ENCODE measurements around the gene TGFA. TPM values are rescaled to one million over a fixed set of nuclear protein-coding genes. Genes with fewer than 3 reads are reported as not detected.

The TGFA gene
- total and polyA plus RNA-seq, 4 donors: 0.13 to 2.5 (median 1.6) TPM

- Histone ChIP-seq H3K27me3 (ENCODE audit: control insufficient read depth in 1 of 2, insufficient read depth in 2 of 2, low read length in 1 of 2) (no peaks in the 10 kb centered on the region), H3K4me3 (ENCODE audit: low read length in 2 of 2) (no peak overlapping the region), H3K4me1 (ENCODE audit: control insufficient read depth in 1 of 2, insufficient read depth in 2 of 2, low read length in 2 of 2) (no peaks in the 10 kb centered on the region), H3K36me3 (ENCODE audit: control insufficient read depth in 1 of 2, insufficient read depth in 2 of 2, low read length in 1 of 2) (no peaks in the 10 kb centered on the region), H3K9me3 (ENCODE audit: control insufficient read depth, low read length) (no peaks in the 10 kb centered on the region), H3K27ac (ENCODE audit: low read depth in 1 of 2, low read length in 2 of 2) (no peak overlapping the region)
- intact Hi-C loops (cut with DNase I): no loop called here
- DNase-seq (no peak), ATAC-seq (ENCODE audit: low FRiP score) (no peak)
- WGBS, 2 donors: 69 to 72% methylated on average over 14 of the region's 14 CpGs
Observed at GRCh38 chr2:70461981-70462876, 91.4 kb downstream of the TGFA start.

- ATAC-seq (ENCODE audit: low FRiP score) (no peak), DNase-seq (no peak)
- H3K27me3 ChIP-seq (ENCODE audit: control insufficient read depth in 1 of 2, insufficient read depth in 2 of 2, low read length in 1 of 2): no peaks in the 10 kb centered on the region
- 13 to 27% methylated on average over 4 of the region's 4 CpGs for WGBS, 2 donors
- no peaks in the 10 kb centered on the region for H3K4me1 ChIP-seq (ENCODE audit: control insufficient read depth in 1 of 2, insufficient read depth in 2 of 2, low read length in 2 of 2)
- H3K9me3 ChIP-seq (ENCODE audit: control insufficient read depth, low read length): no peaks in the 10 kb centered on the region
- intact Hi-C loops (cut with DNase I): no loop called here
- no peak overlapping the region for H3K4me3 ChIP-seq (ENCODE audit: low read length in 2 of 2)
- H3K27ac ChIP-seq (ENCODE audit: low read depth in 1 of 2, low read length in 2 of 2): no peak overlapping the region
- H3K36me3 ChIP-seq (ENCODE audit: control insufficient read depth in 1 of 2, insufficient read depth in 2 of 2, low read length in 1 of 2): no peaks in the 10 kb centered on the region
Observed at GRCh38 chr2:70461414-70461813, 92.2 kb downstream of the TGFA start.

GRCh38 chr2:70460333-70460732 lies 93.3 kb downstream of the TGFA start:
- intact Hi-C loops (cut with DNase I): no loop called here
- Histone ChIP-seq H3K27ac (ENCODE audit: low read depth in 1 of 2, low read length in 2 of 2) (no peak overlapping the region), H3K27me3 (ENCODE audit: control insufficient read depth in 1 of 2, insufficient read depth in 2 of 2, low read length in 1 of 2) (no peaks in the 10 kb centered on the region), H3K4me1 (ENCODE audit: control insufficient read depth in 1 of 2, insufficient read depth in 2 of 2, low read length in 2 of 2) (no peaks in the 10 kb centered on the region), H3K4me3 (ENCODE audit: low read length in 2 of 2) (no peak overlapping the region), H3K9me3 (ENCODE audit: control insufficient read depth, low read length) (no peaks in the 10 kb centered on the region), H3K36me3 (ENCODE audit: control insufficient read depth in 1 of 2, insufficient read depth in 2 of 2, low read length in 1 of 2) (no peaks in the 10 kb centered on the region)
- ATAC-seq (ENCODE audit: low FRiP score): no peak
- no peak for DNase-seq
- WGBS, 2 donors: 61 to 63% methylated on average over 3 of the region's 3 CpGs

GRCh38 chr2:70458661-70459060 lies 95.0 kb downstream of the TGFA start:
- ATAC-seq (ENCODE audit: low FRiP score) (no peak), DNase-seq (no peak)
- no peak overlapping the region for H3K27ac ChIP-seq (ENCODE audit: low read depth in 1 of 2, low read length in 2 of 2)
- H3K4me1 ChIP-seq (ENCODE audit: control insufficient read depth in 1 of 2, insufficient read depth in 2 of 2, low read length in 2 of 2): no peaks in the 10 kb centered on the region
- WGBS, 2 donors: 67 to 71% methylated on average over 5 of the region's 5 CpGs
- H3K27me3 ChIP-seq (ENCODE audit: control insufficient read depth in 1 of 2, insufficient read depth in 2 of 2, low read length in 1 of 2): no peaks in the 10 kb centered on the region
- H3K36me3 ChIP-seq (ENCODE audit: control insufficient read depth in 1 of 2, insufficient read depth in 2 of 2, low read length in 1 of 2): no peaks in the 10 kb centered on the region
- intact Hi-C loops (cut with DNase I): no loop called here
- no peaks in the 10 kb centered on the region for H3K9me3 ChIP-seq (ENCODE audit: control insufficient read depth, low read length)
- H3K4me3 ChIP-seq (ENCODE audit: low read length in 2 of 2): no peak overlapping the region

- WGBS, 2 donors: 80 to 84% methylated on average over 10 of the region's 10 CpGs
- intact Hi-C loops (cut with DNase I): no loop called here
- no peaks in the 10 kb centered on the region for H3K9me3 ChIP-seq (ENCODE audit: control insufficient read depth, low read length)
- no peaks in the 10 kb centered on the region for H3K27me3 ChIP-seq (ENCODE audit: control insufficient read depth in 1 of 2, insufficient read depth in 2 of 2, low read length in 1 of 2)
- H3K4me1 ChIP-seq (ENCODE audit: control insufficient read depth in 1 of 2, insufficient read depth in 2 of 2, low read length in 2 of 2): no peaks in the 10 kb centered on the region
- no peak for DNase-seq
- H3K36me3 ChIP-seq (ENCODE audit: control insufficient read depth in 1 of 2, insufficient read depth in 2 of 2, low read length in 1 of 2): no peaks in the 10 kb centered on the region
- no peak for ATAC-seq (ENCODE audit: low FRiP score)
- H3K27ac ChIP-seq (ENCODE audit: low read depth in 1 of 2, low read length in 2 of 2): no peak overlapping the region
- H3K4me3 ChIP-seq (ENCODE audit: low read length in 2 of 2): no peak overlapping the region
Observed at GRCh38 chr2:70456585-70457495, 96.8 kb downstream of the TGFA start.

GRCh38 chr2:70454936-70455544 lies 98.6 kb downstream of the TGFA start:
- Histone ChIP-seq H3K9me3 (ENCODE audit: control insufficient read depth, low read length) (no peaks in the 10 kb centered on the region), H3K36me3 (ENCODE audit: control insufficient read depth in 1 of 2, insufficient read depth in 2 of 2, low read length in 1 of 2) (no peaks in the 10 kb centered on the region), H3K27ac (ENCODE audit: low read depth in 1 of 2, low read length in 2 of 2) (no peak overlapping the region), H3K4me1 (ENCODE audit: control insufficient read depth in 1 of 2, insufficient read depth in 2 of 2, low read length in 2 of 2) (no peaks in the 10 kb centered on the region), H3K4me3 (ENCODE audit: low read length in 2 of 2) (no peak overlapping the region), H3K27me3 (ENCODE audit: control insufficient read depth in 1 of 2, insufficient read depth in 2 of 2, low read length in 1 of 2) (no peaks in the 10 kb centered on the region)
- ATAC-seq (ENCODE audit: low FRiP score) (no peak), DNase-seq (no peak)
- intact Hi-C loops (cut with DNase I): no loop called here
- 72 to 76% methylated on average over 3 of the region's 3 CpGs for WGBS, 2 donors

- intact Hi-C loops (cut with DNase I): no loop called here
- H3K27me3 ChIP-seq (ENCODE audit: control insufficient read depth in 1 of 2, insufficient read depth in 2 of 2, low read length in 1 of 2): no peaks in the 10 kb centered on the region
- H3K4me1 ChIP-seq (ENCODE audit: control insufficient read depth in 1 of 2, insufficient read depth in 2 of 2, low read length in 2 of 2): no peaks in the 10 kb centered on the region
- DNase-seq (no peak), ATAC-seq (ENCODE audit: low FRiP score) (no peak)
- no peaks in the 10 kb centered on the region for H3K9me3 ChIP-seq (ENCODE audit: control insufficient read depth, low read length)
- no peak overlapping the region for H3K4me3 ChIP-seq (ENCODE audit: low read length in 2 of 2)
- no peak overlapping the region for H3K27ac ChIP-seq (ENCODE audit: low read depth in 1 of 2, low read length in 2 of 2)
- no peaks in the 10 kb centered on the region for H3K36me3 ChIP-seq (ENCODE audit: control insufficient read depth in 1 of 2, insufficient read depth in 2 of 2, low read length in 1 of 2)
- 65 to 73% methylated on average over 7 of the region's 7 CpGs for WGBS, 2 donors
Observed at GRCh38 chr2:70450641-70451250, 102.9 kb downstream of the TGFA start.

- DNase-seq (no peak), ATAC-seq (ENCODE audit: low FRiP score) (no peak)
- H3K4me3 ChIP-seq (ENCODE audit: low read length in 2 of 2): no peak overlapping the region
- intact Hi-C loops (cut with DNase I): no loop called here
- H3K9me3 ChIP-seq (ENCODE audit: control insufficient read depth, low read length): no peaks in the 10 kb centered on the region
- 54 to 55% methylated on average over 4 of the region's 4 CpGs for WGBS, 2 donors
- H3K27me3 ChIP-seq (ENCODE audit: control insufficient read depth in 1 of 2, insufficient read depth in 2 of 2, low read length in 1 of 2): no peaks in the 10 kb centered on the region
- no peaks in the 10 kb centered on the region for H3K36me3 ChIP-seq (ENCODE audit: control insufficient read depth in 1 of 2, insufficient read depth in 2 of 2, low read length in 1 of 2)
- no peak overlapping the region for H3K27ac ChIP-seq (ENCODE audit: low read depth in 1 of 2, low read length in 2 of 2)
- no peaks in the 10 kb centered on the region for H3K4me1 ChIP-seq (ENCODE audit: control insufficient read depth in 1 of 2, insufficient read depth in 2 of 2, low read length in 2 of 2)
Observed at GRCh38 chr2:70448041-70448440, 105.6 kb downstream of the TGFA start.

Measured in aorta (tissue), 5 donors.